Thyroid gland (tissue), 4 donors: ENCODE results near the gene MRPL50.

Source experiments
- CTCF ChIP-seq, 6 experiments: fragments of 200-600 bp in 3 of 6; fragments of 450-650 bp in 3 of 6; sonication (generic) in 3 of 6; IDR thresholded peaks; one replicate each; pipeline ENCODE4 v1.5.1; 2016 to 2019; ENCODE audit warnings: antibody characterized with exemption in 6 of 6, mild to moderate bottlenecking in 2 of 6, inconsistent platforms in 1 of 6, moderate library complexity in 1 of 6
- POLR2A ChIP-seq, 2 donors: fragments of 450-650 bp; IDR thresholded peaks; one replicate each; pipeline ENCODE4 v1.6.1; 2017; ENCODE audit warnings: antibody characterized with exemption in 2 of 2, mild to moderate bottlenecking in 2 of 2, moderate library complexity in 1 of 2

GRCh38 chr9:101394687-101395086 is 3.7 kb downstream of the MRPL50 start:
- TF ChIP-seq CTCF (IDR thresholded peaks at IDR 0.05) (no peak), POLR2A (IDR thresholded peaks at IDR 0.05) (no peak)
